ENCODE results near the gene ZCCHC8.
"Not testable (repeated sequence)": the region's sequence is repeated elsewhere in the genome, so short reads cannot be mapped to it uniquely, and the experiment has no call there.

ZCCHC8 gene

GRCh38 chr12:122499991-122500684, 594 bp downstream of the ZCCHC8 start:
- DNase-seq (ENCODE audit: low read depth), result peak; percentile 65
- peak overlapping the region; percentile 91 for H3K4me3 ChIP-seq (ENCODE audit: low read length)
- no peak for TF ChIP-seq CTCF (conservative IDR thresholded peaks at IDR 0.05; ENCODE audit: low read length)

DNA sequence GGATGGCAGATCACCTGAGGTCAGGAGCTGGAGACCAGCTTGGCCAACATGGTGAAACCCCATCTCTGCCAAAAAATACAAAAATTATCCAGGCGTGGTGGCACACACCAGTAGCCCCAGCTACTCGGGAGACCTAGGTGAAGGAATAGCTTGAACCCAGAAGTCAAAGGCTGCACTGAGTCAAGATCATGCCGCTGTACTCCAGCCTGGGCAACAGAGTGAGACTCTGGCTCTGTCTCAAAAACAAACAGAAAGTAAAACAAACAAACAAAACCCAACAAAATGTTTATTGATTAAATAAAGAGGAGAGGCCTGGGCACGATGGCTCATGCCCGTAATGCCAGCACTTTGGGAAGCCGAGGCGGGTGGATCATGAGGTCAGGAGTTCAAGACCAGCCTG, 5.5 kb downstream of the ZCCHC8 start:
- TF ChIP-seq CTCF (conservative IDR thresholded peaks at IDR 0.05; ENCODE audit: low read length), result no peak
- no peak for DNase-seq (ENCODE audit: low read depth)
- H3K4me3 ChIP-seq (ENCODE audit: low read length), result no peak overlapping the region

DNA sequence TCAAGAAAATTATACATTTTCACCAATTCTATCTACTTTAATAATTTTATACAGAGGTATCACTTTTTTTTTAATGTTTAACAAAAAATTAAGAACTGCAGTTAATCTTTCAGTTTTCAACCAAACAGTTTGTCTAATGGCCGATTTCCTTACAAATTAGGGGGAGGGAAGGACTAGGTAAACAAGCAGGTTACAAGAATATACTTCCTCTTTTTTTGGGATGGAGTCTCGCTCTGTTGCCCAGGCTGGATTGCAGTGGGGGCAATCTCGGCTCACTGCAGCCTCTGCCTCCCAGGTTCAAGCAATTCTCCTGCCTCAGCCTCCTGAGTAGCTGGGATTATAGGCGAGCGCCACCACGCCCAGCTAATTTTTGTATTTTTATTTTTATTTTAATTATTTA, 7.5 kb downstream of the ZCCHC8 start:
- not testable (repeated sequence) for H3K4me3 ChIP-seq (ENCODE audit: low read length); DNase-seq (ENCODE audit: low read depth)

DNA sequence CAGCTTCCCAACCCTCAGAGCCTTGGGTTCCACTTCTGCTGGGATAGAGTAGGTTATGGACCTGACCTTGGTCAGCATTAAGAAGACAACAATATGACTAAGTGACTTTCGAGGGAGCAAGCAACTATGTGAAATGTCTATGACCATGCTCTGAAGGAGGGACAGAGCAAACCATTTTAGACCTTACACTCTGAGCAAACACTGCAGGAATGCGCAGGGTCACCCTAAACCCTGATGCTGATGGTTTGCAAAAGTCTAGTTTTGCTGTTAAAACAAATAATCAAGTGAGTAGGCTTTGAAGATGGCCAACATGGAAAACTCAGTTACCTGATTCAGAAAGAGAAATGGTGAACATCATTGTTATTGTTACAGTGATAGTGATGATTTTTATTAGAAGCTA, 8.7 kb downstream of the ZCCHC8 start:
- TF ChIP-seq CTCF (conservative IDR thresholded peaks at IDR 0.05; ENCODE audit: low read length), result no peak
- H3K4me3 ChIP-seq (ENCODE audit: low read length), result no peak overlapping the region
- DNase-seq (ENCODE audit: low read depth), result no peak

DNA sequence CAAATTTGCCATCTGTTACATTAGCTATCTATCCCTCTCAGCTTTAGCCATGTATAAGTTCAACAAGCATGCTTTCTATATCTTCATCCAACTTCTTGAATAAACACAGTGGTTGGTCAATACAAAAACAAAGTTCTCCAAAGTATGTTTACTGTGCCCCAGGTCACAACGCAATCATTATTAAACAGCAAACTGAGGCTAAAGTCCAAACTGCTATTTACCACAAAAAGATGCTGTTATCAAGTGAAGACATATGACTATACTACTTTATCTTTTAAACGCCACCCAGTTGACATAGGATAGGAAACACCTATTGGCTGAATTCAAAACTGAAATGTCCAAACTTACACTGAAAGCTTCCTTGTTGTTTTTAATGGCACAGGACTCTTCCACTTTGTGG, 11.7 kb downstream of the ZCCHC8 start:
- H3K4me3 ChIP-seq (ENCODE audit: low read length), result no peak overlapping the region
- TF ChIP-seq CTCF (conservative IDR thresholded peaks at IDR 0.05; ENCODE audit: low read length), result no peak
- DNase-seq (ENCODE audit: low read depth), result no peak

DNA sequence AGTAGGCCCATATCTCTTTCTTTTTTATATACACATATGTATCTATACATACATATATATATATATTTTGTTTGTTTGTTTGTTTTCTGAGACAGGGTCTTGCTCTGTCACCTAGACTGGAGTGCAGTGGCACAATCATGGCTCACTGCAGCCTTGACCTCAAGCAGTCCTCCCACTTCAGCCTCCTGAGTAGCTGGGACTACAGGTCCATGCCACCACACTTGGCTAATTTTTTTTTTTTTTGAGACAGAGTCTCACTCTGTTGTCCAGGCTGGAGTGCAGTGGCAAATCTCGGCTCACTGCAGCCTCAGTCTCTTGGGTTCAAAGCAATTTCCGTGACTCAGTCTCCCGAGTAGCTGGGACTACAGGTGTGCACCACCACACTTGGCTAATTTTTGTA, 12.9 kb downstream of the ZCCHC8 start:
- not testable (repeated sequence) for DNase-seq (ENCODE audit: low read depth); H3K4me3 ChIP-seq (ENCODE audit: low read length)

DNA sequence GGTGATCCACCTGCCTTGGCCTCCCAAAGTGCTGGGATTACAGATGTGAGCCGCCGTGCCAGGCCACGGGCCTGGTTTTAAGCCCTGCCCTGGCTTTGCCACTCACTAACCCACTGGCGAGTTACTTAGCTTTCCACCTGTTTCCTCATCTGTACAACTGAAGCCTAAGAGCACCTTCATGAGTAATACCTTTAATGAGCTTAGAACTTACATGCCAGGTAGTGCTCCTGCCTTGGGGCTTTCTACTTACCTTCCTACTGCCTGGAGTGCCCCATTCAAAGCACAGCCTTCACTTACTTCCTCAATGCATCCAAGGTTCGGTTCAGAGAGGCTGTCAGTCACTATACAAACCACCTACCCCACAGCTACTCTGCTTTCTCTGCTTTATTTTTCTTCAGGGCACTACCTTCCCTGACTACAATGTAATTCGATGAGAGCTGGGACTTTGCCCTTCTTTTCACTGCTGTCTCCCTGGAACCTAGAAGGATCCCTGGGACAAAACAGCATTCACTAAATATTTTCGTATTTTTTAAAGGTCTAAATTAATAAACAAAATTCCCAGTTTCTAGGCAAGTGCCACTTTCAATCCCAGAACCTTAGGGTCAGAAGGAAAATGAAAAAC, 13.8 kb downstream of the ZCCHC8 start:
- TF ChIP-seq CTCF (conservative IDR thresholded peaks at IDR 0.05; ENCODE audit: low read length), result no peak
- H3K4me3 ChIP-seq (ENCODE audit: low read length), result no peak overlapping the region
- no peak for DNase-seq (ENCODE audit: low read depth)

GRCh38 chr12:122486360-122486759, 14.4 kb downstream of the ZCCHC8 start:
- DNase-seq (ENCODE audit: low read depth), result not testable (repeated sequence)

GRCh38 chr12:122484385-122484784, 16.3 kb downstream of the ZCCHC8 start:
- not testable (repeated sequence) for DNase-seq (ENCODE audit: low read depth); H3K4me3 ChIP-seq (ENCODE audit: low read length)

More at GRCh38 chr12:122486360-122486759, 14.4 kb downstream of the ZCCHC8 start:
- H3K4me3 ChIP-seq (ENCODE audit: low read length), result not testable (repeated sequence)

All from AG10803 (cell line).